ENCODE results near the gene ADAMTS9. TPM values are rescaled to one million over a fixed set of nuclear protein-coding genes. Genes with fewer than 3 reads are reported as not detected.

Gene ADAMTS9
- total and polyA plus RNA-seq, 5 experiments from 2014 or later = not detected

DNA sequence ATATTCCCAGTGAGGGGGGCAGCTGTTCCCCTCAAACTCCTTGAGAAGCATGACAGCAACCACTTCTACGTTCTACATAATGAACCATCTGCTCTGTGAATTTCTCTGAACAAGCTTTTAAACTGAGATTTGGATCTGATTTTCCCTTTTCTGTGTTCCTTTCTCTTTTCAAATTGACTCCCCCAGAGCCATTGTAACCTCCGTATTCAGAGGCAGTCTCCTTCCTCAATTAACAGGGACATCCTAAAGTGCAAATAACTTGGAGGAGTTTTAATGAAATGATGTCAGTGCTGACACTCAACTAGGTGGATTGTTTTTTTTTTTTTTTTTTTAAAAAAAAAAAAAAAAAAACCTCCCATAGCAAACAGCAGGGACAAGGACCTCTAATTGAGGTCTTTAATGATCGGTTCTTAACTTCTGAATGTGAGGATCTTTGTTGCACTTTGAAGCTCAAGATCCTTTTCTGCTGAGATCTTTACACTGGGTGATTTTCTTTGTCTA lies 48.8 kb downstream of the ADAMTS9 start:
- DNase-seq (no peak), ATAC-seq (no peak)
- Mint-ChIP-seq H3K36me3 (no peaks in the 10 kb centered on the region), H3K4me1 (no peaks in the 10 kb centered on the region), H3K4me3 (no peak overlapping the region), H3K27me3 (no peaks in the 10 kb centered on the region), H3K27ac (no peak overlapping the region), H3K9me3 (peaks cover 0 to 7% (median 0%) of the 10 kb centered on the region in 9 donors)
- POLR2A ChIA-PET = no interaction called here

DNA sequence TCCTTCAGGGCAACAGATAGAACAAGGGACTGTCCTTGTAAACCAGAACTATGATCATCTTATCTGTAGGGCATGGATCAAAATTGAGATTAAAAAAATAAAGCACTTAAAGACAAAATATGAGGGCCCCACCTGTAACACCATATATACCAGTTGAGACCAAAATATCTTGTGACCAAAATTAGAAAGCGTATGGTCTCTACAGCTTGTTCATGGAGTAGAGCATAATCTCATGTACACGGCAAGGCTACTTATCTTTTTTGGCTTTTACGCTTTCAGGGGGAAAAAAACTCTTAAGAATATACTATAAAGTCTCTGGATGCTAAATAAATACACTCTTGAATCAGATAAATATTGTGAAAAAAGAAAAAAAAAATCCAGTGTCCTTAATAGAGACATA lies 49.3 kb downstream of the ADAMTS9 start:
- Mint-ChIP-seq H3K27ac (no peak overlapping the region), H3K9me3 (peaks cover 0 to 9% (median 0%) of the 10 kb centered on the region in 9 donors), H3K4me1 (no peaks in the 10 kb centered on the region), H3K4me3 (no peak overlapping the region), H3K36me3 (no peaks in the 10 kb centered on the region), H3K27me3 (no peaks in the 10 kb centered on the region)
- no peak for ATAC-seq
- no peak for DNase-seq
- POLR2A ChIA-PET = no interaction called here

DNA sequence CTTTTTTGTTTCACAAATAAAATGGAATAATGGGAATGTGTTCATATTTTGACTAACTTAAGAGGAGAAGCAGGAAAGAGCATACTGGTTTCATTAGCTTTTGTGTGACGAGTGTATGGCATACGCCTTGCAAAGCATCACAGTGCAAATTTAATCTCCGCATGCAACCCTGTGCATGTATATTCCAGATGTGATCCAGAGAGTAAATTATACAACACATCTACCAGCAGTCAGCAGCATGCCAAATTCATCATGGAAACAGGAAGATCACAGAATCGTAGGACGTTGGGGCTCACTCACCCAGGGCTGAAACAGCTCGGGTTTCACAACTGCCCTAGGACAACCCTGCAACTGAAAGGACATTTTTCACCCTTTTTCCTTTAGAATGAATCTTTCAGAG lies 53.4 kb downstream of the ADAMTS9 start:
- Mint-ChIP-seq H3K36me3 (no peaks in the 10 kb centered on the region), H3K4me3 (no peak overlapping the region), H3K27ac (no peak overlapping the region), H3K4me1 (no peaks in the 10 kb centered on the region), H3K27me3 (peaks cover 0 to 2% (median 0%) of the 10 kb centered on the region in 5 donors), H3K9me3 (peaks cover 0 to 13% (median under 1%) of the 10 kb centered on the region in 9 donors)
- no peak for ATAC-seq
- DNase-seq = no peak
- POLR2A ChIA-PET = no interaction called here

DNA sequence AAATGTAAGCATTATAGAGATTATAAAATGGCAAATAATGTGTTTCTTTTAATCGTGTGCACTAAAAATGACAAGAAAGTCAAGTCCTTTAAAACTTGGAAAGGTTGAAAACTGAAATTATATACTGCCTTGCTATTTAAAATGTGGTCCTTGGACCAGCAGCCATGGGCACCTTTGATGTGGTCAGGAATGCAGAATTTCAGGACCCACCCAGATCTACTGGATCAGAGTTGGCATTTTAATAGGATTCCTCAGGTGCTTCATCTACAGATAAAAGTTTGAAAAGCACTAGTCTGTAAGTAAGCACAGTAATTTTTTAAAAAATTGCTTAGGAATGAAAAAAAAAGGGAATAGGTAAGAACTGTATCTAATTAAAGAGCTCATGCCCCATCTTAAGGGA lies 55.8 kb downstream of the ADAMTS9 start:
- POLR2A ChIA-PET = no interaction called here
- H3K27me3 Mint-ChIP-seq = peaks cover 0 to 9% (median 0%) of the 10 kb centered on the region in 5 donors
- H3K4me3 Mint-ChIP-seq = no peak overlapping the region
- no peaks in the 10 kb centered on the region for H3K36me3 Mint-ChIP-seq
- DNase-seq (no peak), ATAC-seq (no peak)
- H3K9me3 Mint-ChIP-seq = peaks cover 0 to 19% (median 2%) of the 10 kb centered on the region in 9 donors
- no peaks in the 10 kb centered on the region for H3K4me1 Mint-ChIP-seq
- no peak overlapping the region for H3K27ac Mint-ChIP-seq

DNA sequence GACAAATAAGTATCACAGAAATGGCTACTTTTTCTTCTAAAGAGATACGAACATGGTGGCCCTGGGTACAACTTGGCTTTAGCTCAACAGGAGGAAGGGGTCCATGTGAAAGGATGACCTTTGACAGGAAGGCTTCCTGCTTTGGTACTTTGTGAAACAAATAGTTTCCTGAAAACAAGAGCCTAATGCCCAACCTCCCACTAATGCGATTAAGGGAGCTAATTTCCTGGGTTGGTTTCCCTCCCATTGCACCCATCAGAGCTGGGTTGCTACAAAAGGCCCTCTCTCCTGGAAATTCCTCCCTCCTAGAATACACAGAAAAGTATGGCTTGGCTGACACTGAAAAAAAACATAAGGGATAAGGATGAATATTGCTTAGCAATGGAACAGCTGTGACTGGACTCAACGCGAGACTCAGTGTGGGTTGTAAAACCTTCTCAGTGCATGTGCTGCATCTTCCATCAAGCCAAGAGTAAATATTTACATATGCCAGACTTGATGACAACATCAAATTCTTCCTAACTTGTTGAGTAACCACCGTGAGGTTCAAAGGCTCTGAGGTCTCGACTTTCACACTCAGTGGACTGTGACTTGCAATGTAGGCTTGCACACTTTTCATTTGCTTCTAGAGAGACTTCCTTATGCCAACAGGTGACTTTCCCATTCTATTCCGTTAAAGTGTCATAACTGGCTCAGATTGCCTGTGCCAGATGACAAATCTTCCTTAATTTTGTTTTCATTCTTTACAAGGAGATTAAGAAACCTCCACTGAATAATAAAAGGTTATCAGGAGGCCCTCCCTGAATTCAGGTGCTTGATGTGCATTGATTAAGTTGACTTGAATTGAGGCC lies 60.1 kb downstream of the ADAMTS9 start:
- POLR2A ChIA-PET = no interaction called here
- H3K4me1 Mint-ChIP-seq = no peaks in the 10 kb centered on the region
- H3K4me3 Mint-ChIP-seq = no peak overlapping the region
- peaks cover 0 to 9% (median 0%) of the 10 kb centered on the region in 5 donors for H3K27me3 Mint-ChIP-seq
- no peaks in the 10 kb centered on the region for H3K36me3 Mint-ChIP-seq
- no peak overlapping the region for H3K27ac Mint-ChIP-seq
- H3K9me3 Mint-ChIP-seq = peaks cover 0 to 14% (median 2%) of the 10 kb centered on the region in 9 donors
- no peak for DNase-seq
- no peak for ATAC-seq

DNA sequence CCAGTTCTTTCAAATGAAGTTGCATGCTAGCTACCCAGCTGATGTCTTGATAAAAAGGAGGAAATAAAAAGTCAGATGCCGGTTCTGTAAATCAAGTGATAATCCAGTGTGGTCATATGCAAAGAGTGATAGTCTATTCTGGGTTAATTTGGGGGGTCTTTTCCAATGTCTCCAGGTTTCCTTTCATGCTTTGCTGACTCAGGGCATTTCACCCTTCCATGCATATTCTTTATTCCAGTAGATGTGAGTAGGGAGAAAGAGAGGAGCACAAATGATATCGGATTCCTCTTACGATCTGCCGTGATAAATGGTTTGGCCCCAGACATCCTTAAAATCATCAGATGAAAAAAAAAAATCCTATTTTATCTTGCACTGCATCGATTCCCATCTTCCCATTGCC lies 60.8 kb downstream of the ADAMTS9 start:
- Mint-ChIP-seq H3K27ac (no peak overlapping the region), H3K9me3 (peaks cover 0 to 14% (median 2%) of the 10 kb centered on the region in 9 donors), H3K4me1 (no peaks in the 10 kb centered on the region), H3K36me3 (no peaks in the 10 kb centered on the region), H3K27me3 (peaks cover 0 to 9% (median 0%) of the 10 kb centered on the region in 5 donors), H3K4me3 (no peak overlapping the region)
- POLR2A ChIA-PET = no interaction called here
- ATAC-seq = no peak
- no peak for DNase-seq

DNA sequence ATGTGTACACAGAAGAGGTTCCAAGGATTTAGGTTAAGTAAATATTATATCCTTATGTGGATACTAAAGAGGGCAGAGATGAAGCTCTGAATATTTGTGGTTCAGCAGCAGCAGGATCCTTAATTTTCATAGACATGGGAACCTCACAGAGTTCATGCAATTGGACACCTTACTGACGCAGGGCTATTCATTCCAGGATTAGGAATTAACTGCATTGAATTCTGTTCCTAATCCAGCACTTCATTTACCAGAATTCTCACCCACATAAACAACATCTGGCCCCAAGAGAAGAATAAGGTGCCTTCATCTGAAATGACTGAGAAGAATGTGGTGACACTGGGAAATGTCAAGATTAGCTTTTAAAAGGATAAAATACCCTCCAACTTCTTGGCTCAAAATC lies 62.4 kb downstream of the ADAMTS9 start:
- no peak for ATAC-seq
- H3K4me1 Mint-ChIP-seq = no peaks in the 10 kb centered on the region
- H3K27ac Mint-ChIP-seq = no peak overlapping the region
- DNase-seq = no peak
- POLR2A ChIA-PET = no interaction called here
- no peaks in the 10 kb centered on the region for H3K36me3 Mint-ChIP-seq
- peaks cover 0 to 14% (median 2%) of the 10 kb centered on the region in 9 donors for H3K9me3 Mint-ChIP-seq
- H3K27me3 Mint-ChIP-seq = peaks cover 0 to 9% (median 0%) of the 10 kb centered on the region in 5 donors
- H3K4me3 Mint-ChIP-seq = no peak overlapping the region

DNA sequence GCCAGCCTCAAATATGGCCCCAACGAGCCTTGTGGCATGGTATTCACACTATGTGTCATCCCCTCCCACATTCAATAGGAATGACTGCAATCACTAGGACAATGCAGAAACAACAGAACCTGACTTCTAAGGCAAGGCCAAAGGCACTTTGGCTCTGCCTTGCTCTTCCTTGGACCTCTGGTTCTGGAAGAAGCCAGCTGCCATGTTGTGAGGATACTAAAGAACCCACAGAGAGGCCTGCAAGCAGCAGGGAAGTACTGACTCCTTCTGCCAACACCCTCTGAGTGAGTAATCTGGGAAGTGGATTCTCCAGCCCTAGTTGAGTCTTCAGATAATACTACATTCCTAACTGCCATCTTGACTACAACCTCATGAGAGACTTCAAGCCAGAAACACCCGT lies 64.7 kb downstream of the ADAMTS9 start:
- no peak for DNase-seq

DNA sequence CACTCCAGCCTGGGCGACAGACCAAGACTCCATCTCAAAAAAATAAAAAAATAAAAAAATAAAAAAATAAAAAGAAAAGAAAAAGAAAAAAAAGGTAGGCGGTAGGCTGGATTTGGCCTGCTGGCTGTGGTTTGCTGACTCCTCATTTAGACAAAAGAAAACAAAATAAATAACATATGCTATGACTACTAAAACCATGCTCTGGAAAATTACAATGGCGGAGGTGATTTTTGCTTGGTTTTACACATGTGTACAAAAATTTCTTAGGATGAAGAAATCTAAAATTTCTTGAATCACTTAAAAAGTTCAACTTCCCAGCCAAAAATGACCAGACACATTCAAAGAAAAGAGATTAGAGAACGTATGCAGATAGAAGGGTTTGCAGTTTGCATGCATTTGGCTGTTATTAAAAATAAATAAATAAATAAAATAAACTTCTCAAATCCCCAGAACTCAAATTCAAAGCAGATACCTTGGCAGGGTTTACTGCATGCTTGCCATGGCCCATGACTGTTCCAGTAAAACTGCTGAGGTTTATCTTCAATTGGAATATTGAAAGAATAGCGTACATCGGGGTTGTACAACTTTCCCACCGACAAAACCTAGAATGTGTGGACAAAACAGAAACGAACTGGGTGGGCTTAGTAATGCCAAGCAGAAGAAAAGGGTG lies 65.9 kb downstream of the ADAMTS9 start:
- Mint-ChIP-seq H3K27me3 (peaks cover 0 to 2% (median 0%) of the 10 kb centered on the region in 5 donors), H3K36me3 (no peaks in the 10 kb centered on the region), H3K4me1 (no peaks in the 10 kb centered on the region), H3K27ac (no peak overlapping the region), H3K4me3 (no peak overlapping the region), H3K9me3 (peaks cover 0 to 6% (median 0%) of the 10 kb centered on the region in 9 donors)
- POLR2A ChIA-PET = no interaction called here
- DNase-seq (no peak), ATAC-seq (no peak)

More for the DNA sequence above, 64.7 kb downstream of the ADAMTS9 start:
- H3K27ac Mint-ChIP-seq = no peak overlapping the region
- ATAC-seq = no peak
- no peaks in the 10 kb centered on the region for H3K36me3 Mint-ChIP-seq
- peaks cover 0 to 2% (median 0%) of the 10 kb centered on the region in 5 donors for H3K27me3 Mint-ChIP-seq
- H3K4me1 Mint-ChIP-seq = no peaks in the 10 kb centered on the region
- POLR2A ChIA-PET = no interaction called here
- H3K9me3 Mint-ChIP-seq = peaks cover 0 to 6% (median 0%) of the 10 kb centered on the region in 9 donors
- H3K4me3 Mint-ChIP-seq = no peak overlapping the region

DNA sequence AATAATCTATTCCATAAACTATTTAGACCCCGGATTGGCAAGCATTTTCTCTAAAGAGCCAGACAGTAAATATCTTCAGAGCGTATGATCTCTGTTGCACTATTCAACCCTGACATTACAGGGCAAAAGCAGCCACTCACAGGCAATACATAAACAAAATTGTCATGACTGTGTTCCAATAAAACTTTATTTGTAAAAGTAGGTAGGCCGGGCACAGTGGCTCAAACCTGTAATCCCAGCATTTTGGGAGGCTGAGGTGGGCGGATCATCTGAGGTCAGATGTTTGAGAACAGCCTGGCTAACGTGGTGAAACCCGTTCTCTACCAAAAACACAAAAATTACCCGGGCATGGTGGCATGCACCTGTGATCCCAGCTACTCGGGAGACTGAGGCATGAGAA lies 66.5 kb downstream of the ADAMTS9 start:
- Mint-ChIP-seq H3K27ac (no peak overlapping the region), H3K36me3 (no peaks in the 10 kb centered on the region), H3K4me1 (no peaks in the 10 kb centered on the region), H3K4me3 (no peak overlapping the region), H3K27me3 (peaks cover 0 to 2% (median 0%) of the 10 kb centered on the region in 5 donors), H3K9me3 (peaks cover 0 to 6% (median 0%) of the 10 kb centered on the region in 9 donors)
- POLR2A ChIA-PET = no interaction called here
- no peak for DNase-seq
- ATAC-seq = no peak

DNA sequence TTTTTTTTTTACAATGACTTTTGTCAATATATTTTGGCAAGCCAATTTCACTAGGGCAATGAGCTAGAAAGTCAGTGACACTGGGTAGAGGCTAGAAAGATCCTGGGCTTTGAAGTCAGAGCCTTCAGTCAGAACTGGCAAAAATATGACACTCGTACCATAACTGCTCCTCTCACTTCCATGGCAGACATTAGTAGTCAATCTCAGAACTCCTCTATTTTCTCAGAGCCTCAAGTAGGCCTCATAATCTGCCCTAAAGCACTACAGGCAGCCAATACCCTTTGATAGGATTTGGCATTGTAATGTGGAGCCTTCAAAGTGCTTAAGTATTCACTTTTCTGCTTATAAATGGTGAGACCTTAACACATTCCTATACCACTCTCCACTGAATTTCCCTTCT lies 67.8 kb downstream of the ADAMTS9 start:
- no peaks in the 10 kb centered on the region for H3K4me1 Mint-ChIP-seq
- DNase-seq (no peak), ATAC-seq (no peak)
- POLR2A ChIA-PET = no interaction called here
- no peaks in the 10 kb centered on the region for H3K36me3 Mint-ChIP-seq
- peaks cover 0 to 6% (median 0%) of the 10 kb centered on the region in 9 donors for H3K9me3 Mint-ChIP-seq
- no peak overlapping the region for H3K4me3 Mint-ChIP-seq
- peaks cover 0 to 3% (median 0%) of the 10 kb centered on the region in 5 donors for H3K27me3 Mint-ChIP-seq
- H3K27ac Mint-ChIP-seq = no peak overlapping the region

DNA sequence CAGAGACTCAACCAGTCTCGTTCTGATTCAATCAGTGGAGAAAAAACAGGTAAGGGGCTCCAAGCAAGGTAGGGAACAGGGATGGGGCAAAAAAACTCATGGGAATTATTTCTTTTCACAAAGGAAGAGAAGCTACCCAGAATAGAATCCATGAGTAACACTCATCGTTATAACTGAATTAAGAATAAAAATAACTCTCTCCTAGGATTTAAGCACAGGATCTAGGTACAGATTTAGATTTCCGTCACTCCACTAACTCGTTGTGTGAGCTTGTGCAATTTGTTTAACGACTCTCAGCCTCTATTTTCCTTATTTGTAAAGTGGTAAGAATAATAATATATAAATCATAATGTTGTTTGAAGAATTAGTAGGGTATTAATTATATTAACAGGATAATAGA lies 68.6 kb downstream of the ADAMTS9 start:
- H3K27me3 Mint-ChIP-seq = peaks cover 0 to 6% (median 0%) of the 10 kb centered on the region in 5 donors
- DNase-seq = no peak
- no peaks in the 10 kb centered on the region for H3K36me3 Mint-ChIP-seq
- POLR2A ChIA-PET = no interaction called here
- no peak overlapping the region for H3K27ac Mint-ChIP-seq
- H3K9me3 Mint-ChIP-seq = peaks cover 0 to 6% (median 0%) of the 10 kb centered on the region in 9 donors
- ATAC-seq = no peak
- H3K4me1 Mint-ChIP-seq = no peaks in the 10 kb centered on the region
- no peak overlapping the region for H3K4me3 Mint-ChIP-seq

DNA sequence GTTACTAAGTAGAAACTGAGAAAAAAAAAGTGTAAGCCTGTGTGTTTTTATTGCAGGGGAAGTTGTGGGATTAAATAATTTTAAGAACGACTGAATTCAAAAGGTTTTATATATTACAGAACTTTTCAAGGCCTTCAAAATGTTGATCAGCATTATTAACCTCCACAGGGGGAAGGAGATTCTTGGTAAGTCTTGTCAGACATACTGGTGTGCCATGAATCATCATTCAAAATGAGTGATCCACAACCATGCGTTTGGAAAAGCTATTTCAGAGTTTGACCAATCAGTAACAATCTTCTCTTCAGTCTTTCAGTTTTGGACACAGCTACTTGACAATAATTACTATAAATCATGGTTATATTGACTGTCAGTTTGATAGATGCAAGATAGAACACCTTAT lies 70.2 kb downstream of the ADAMTS9 start:
- peaks cover 0 to 6% (median 0%) of the 10 kb centered on the region in 9 donors for H3K9me3 Mint-ChIP-seq
- no peak for DNase-seq
- H3K27ac Mint-ChIP-seq = no peak overlapping the region

More for the DNA sequence above, 70.2 kb downstream of the ADAMTS9 start:
- Mint-ChIP-seq H3K27me3 (peaks cover 0 to 6% (median 0%) of the 10 kb centered on the region in 5 donors), H3K36me3 (no peaks in the 10 kb centered on the region), H3K4me1 (no peaks in the 10 kb centered on the region), H3K4me3 (no peak overlapping the region)
- ATAC-seq = no peak
- POLR2A ChIA-PET = no interaction called here

Data from naive thymus-derived CD8-positive, alpha-beta T cell (primary cell).